Neuronal stem cell (in vitro differentiated cells): Measurements from ENCODE around the gene APLF.

Experiments
- DNase-seq: peaks from one replicate; pipeline ENCODE4 v3.0.0-alpha.2; 2013; ENCODE audit warnings: low spot score
- H2AFZ ChIP-seq: one replicate; pipeline ENCODE4 v1.6.1; 2013; ENCODE audit warnings: mild to moderate bottlenecking, low read length, inconsistent platforms
- H2AK5ac ChIP-seq: 2 replicates; pipeline ENCODE4 v1.6.1; 2013; ENCODE audit warnings: low read depth, mild to moderate bottlenecking, inconsistent platforms, low read length, moderate library complexity, mixed read lengths
- H2BK120ac ChIP-seq: 2 replicates; pipeline ENCODE4 v1.6.1; 2013; ENCODE audit warnings: low read depth, mild to moderate bottlenecking, inconsistent platforms, low read length, moderate library complexity, mixed read lengths
- H2BK12ac ChIP-seq: one replicate; pipeline ENCODE4 v1.6.1; 2013; ENCODE audit warnings: low read length, inconsistent platforms
- H2BK15ac ChIP-seq: 2 replicates; pipeline ENCODE4 v1.6.1; 2013; ENCODE audit warnings: mild to moderate bottlenecking, low read length, inconsistent platforms, mixed read lengths
- H2BK5ac ChIP-seq: one replicate; pipeline ENCODE4 v1.6.1; 2013; ENCODE audit warnings: inconsistent platforms, mild to moderate bottlenecking, low read length, moderate library complexity
- H3K14ac ChIP-seq: one replicate; pipeline ENCODE4 v1.6.1; 2013; ENCODE audit warnings: low read length, inconsistent platforms
- H3K18ac ChIP-seq: 2 replicates; pipeline ENCODE4 v1.6.1; 2013; ENCODE audit warnings: low read length, inconsistent platforms
- H3K23ac ChIP-seq: 2 replicates; pipeline ENCODE4 v1.6.1; 2013; ENCODE audit warnings: low read depth, mild to moderate bottlenecking, mixed read lengths, low read length, inconsistent platforms; ENCODE audit not compliant: poor library complexity
- H3K27ac ChIP-seq: replicated peaks from 3 replicates; pipeline ENCODE4 v1.5.1; 2013; ENCODE audit warnings: low read length, inconsistent platforms
- H3K27me3 ChIP-seq, 3 experiments: 2 replicates each; pipeline ENCODE4 v1.6.1; 2013; ENCODE audit warnings: low read length in 3 of 3, mild to moderate bottlenecking in 2 of 3, inconsistent platforms in 1 of 3, low read depth in 1 of 3, mixed read lengths in 1 of 3, moderate library complexity in 1 of 3; ENCODE audit not compliant: control insufficient read depth in 3 of 3, insufficient read depth in 3 of 3
- H3K36me3 ChIP-seq, 2 donors: replicated peaks in 1 of 2; 2 replicates each; pipeline ENCODE4 v1.6.1; 2013; ENCODE audit warnings: low read length in 2 of 2; ENCODE audit not compliant: control insufficient read depth in 2 of 2, insufficient read depth in 2 of 2
- H3K4ac ChIP-seq: 2 replicates; pipeline ENCODE4 v1.6.1; 2013; ENCODE audit warnings: inconsistent platforms, mild to moderate bottlenecking, low read length, moderate library complexity
- H3K4me1 ChIP-seq, 2 donors: 1 replicate in 1 of 2; 2 replicates in 1 of 2; pipeline ENCODE4 v1.6.1; 2013; ENCODE audit warnings: low read length in 2 of 2, low read depth in 1 of 2; ENCODE audit not compliant: control insufficient read depth in 2 of 2, insufficient read depth in 1 of 2
- H3K4me2 ChIP-seq: one replicate; pipeline ENCODE4 v1.6.1; 2013; ENCODE audit warnings: mild to moderate bottlenecking, low read length, inconsistent platforms; ENCODE audit not compliant: insufficient read depth, poor library complexity, severe bottlenecking
- H3K4me3 ChIP-seq, 2 donors: 2 replicates each; pipeline ENCODE4 v1.5.1; 2013; ENCODE audit warnings: low read length in 2 of 2, mild to moderate bottlenecking in 2 of 2, inconsistent platforms in 1 of 2, moderate library complexity in 1 of 2
- H3K79me1 ChIP-seq: one replicate; pipeline ENCODE4 v1.6.1; 2013; ENCODE audit warnings: low read depth, mild to moderate bottlenecking, inconsistent platforms, low read length, moderate library complexity
- H3K9ac ChIP-seq: one replicate; pipeline ENCODE4 v1.6.1; 2013; ENCODE audit warnings: mild to moderate bottlenecking, low read depth, low read length, inconsistent platforms; ENCODE audit not compliant: poor library complexity
- H3K9me3 ChIP-seq, 2 donors: replicated peaks in 1 of 2; 2 replicates each; pipeline versions ENCODE3 to v1.6.1; 2013; ENCODE audit warnings: low read length in 2 of 2, mild to moderate bottlenecking in 2 of 2, inconsistent platforms in 1 of 2, low read depth in 1 of 2, mixed read lengths in 1 of 2, moderate library complexity in 1 of 2; ENCODE audit not compliant: control insufficient read depth in 2 of 2, insufficient read depth in 1 of 2
- H4K8ac ChIP-seq: one replicate; pipeline ENCODE4 v1.6.1; 2013; ENCODE audit warnings: low read depth, mild to moderate bottlenecking, inconsistent platforms, low read length, moderate library complexity
- H4K91ac ChIP-seq: one replicate; pipeline ENCODE4 v1.6.1; 2013; ENCODE audit warnings: low read length, low read depth, mild to moderate bottlenecking, inconsistent platforms; ENCODE audit not compliant: poor library complexity
- WGBS, 2 donors: extraction: QIAGEN DNeasy Blood & Tissue Kit; methylation state at CpG; one replicate each; pipeline ENCODE4 v1.1.7; 2013; ENCODE audit warnings: missing lambda C conversion rate in 2 of 2, mixed read lengths in 1 of 2; ENCODE audit not compliant: insufficient read length in 2 of 2, insufficient replicate concordance in 1 of 2; ENCODE audit errors: extremely low coverage in 2 of 2; 5-methylcytosine and 5-hydroxymethylcytosine counted together

Gene APLF

GRCh38 chr2:68435615-68436014 lies 31.8 kb upstream of the APLF start:
- H2BK15ac ChIP-seq: no peak overlapping the region
- peaks cover 0 to 7% of the 10 kb centered on the region in 2 donors for H3K4me1 ChIP-seq
- H2BK5ac ChIP-seq: no peak overlapping the region
- no peak overlapping the region for H3K27ac ChIP-seq
- no peak overlapping the region for H3K4me3 ChIP-seq
- H3K9me3 ChIP-seq: peaks cover 0 to 4% of the 10 kb centered on the region in 2 donors
- no peak overlapping the region for H4K8ac ChIP-seq
- H2AFZ ChIP-seq: no peak overlapping the region
- DNase-seq: no peak
- no peaks in the 10 kb centered on the region for H3K79me1 ChIP-seq
- no peak overlapping the region for H3K4me2 ChIP-seq
- no peak overlapping the region for H3K4ac ChIP-seq
- no peak overlapping the region for H2BK120ac ChIP-seq
- no peak overlapping the region for H2AK5ac ChIP-seq
- H3K27me3 ChIP-seq: no peaks in the 10 kb centered on the region
- H3K18ac ChIP-seq: no peak overlapping the region
- no peak overlapping the region for H4K91ac ChIP-seq
- H3K23ac ChIP-seq: no peak overlapping the region
- no peak overlapping the region for H3K14ac ChIP-seq
- no peaks in the 10 kb centered on the region for H3K36me3 ChIP-seq
- H2BK12ac ChIP-seq: no peak overlapping the region
- no peak overlapping the region for H3K9ac ChIP-seq

- Histone ChIP-seq H3K4me3 (no peak overlapping the region), H3K4ac (no peak overlapping the region)
- WGBS, 2 donors: no CpG with 5 or more reads among the region's 4 CpGs
Measured at GRCh38 chr2:68436270-68436669, 31.1 kb upstream of the APLF start.

DNA sequence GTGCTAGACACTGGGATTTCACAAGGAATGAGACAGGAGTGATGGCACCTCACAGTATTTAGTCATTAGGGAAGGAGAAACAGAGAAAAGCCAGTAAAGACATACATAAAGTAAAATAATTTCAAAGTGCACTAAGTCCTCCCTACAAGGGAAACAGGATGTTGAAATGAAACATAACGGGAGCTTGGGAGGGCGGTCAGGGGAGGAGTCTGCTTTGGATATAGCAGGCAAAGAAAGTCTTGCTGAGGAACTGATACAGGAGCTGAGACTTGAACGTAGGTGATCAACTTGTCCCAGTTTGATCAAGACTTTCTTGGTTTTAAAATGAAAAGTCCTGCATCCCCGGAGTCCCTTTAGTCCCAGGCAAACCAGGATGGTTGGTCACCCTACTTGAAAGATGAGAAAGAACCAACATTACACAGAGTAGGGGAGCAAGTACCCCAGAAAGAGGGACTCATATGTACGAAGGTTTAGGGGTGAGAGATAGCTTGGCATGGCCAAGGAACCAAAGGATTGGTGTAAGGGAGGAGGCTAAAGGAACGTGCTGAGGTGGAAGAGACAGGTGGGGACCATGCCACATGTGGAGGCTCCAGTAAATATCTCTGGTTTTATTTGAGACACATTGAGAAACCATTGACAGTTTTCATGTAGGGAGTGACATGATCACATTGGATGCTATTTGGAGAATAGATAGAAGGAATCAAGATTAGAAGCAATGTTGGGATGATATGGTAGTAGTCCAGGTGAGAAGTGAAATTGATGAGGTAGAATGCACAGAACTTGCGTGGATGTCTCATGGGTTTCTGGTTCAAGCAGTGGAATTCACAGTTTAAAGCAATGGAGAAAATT lies 28.7 kb upstream of the APLF start:
- Histone ChIP-seq H3K9ac (no peak overlapping the region), H3K14ac (no peak overlapping the region), H4K91ac (no peak overlapping the region), H3K79me1 (no peaks in the 10 kb centered on the region), H2BK12ac (no peak overlapping the region), H3K36me3 (no peaks in the 10 kb centered on the region), H3K18ac (no peak overlapping the region), H3K27me3 (no peaks in the 10 kb centered on the region), H3K4me2 (no peak overlapping the region), H3K27ac (no peak overlapping the region), H3K9me3 (no peaks in the 10 kb centered on the region), H3K4ac (no peak overlapping the region), H2AK5ac (no peak overlapping the region), H3K23ac (no peak overlapping the region), H3K4me3 (no peak overlapping the region), H2BK15ac (no peak overlapping the region), H4K8ac (no peak overlapping the region), H2BK120ac (no peak overlapping the region), H2AFZ (peak overlapping the region; percentile 22), H2BK5ac (no peak overlapping the region), H3K4me1 (peaks cover 0 to 7% of the 10 kb centered on the region in 2 donors)
- WGBS, 2 donors: no CpG with 5 or more reads among the region's 7 CpGs
- no peak for DNase-seq

More at GRCh38 chr2:68436270-68436669, 31.1 kb upstream of the APLF start:
- no peaks in the 10 kb centered on the region for H3K79me1 ChIP-seq
- peaks cover 0 to 4% of the 10 kb centered on the region in 2 donors for H3K9me3 ChIP-seq
- H2AFZ ChIP-seq: peak overlapping the region; percentile 73
- no peak overlapping the region for H3K27ac ChIP-seq
- no peak overlapping the region for H3K4me2 ChIP-seq
- no peaks in the 10 kb centered on the region for H3K27me3 ChIP-seq
- no peak overlapping the region for H2BK5ac ChIP-seq
- H3K4me1 ChIP-seq: peaks cover 0 to 7% of the 10 kb centered on the region in 2 donors
- H3K23ac ChIP-seq: no peak overlapping the region
- H4K8ac ChIP-seq: no peak overlapping the region
- H2AK5ac ChIP-seq: no peak overlapping the region
- H3K9ac ChIP-seq: no peak overlapping the region
- H4K91ac ChIP-seq: no peak overlapping the region
- no peak for DNase-seq
- H2BK12ac ChIP-seq: no peak overlapping the region
- no peak overlapping the region for H2BK15ac ChIP-seq
- H3K14ac ChIP-seq: no peak overlapping the region
- no peak overlapping the region for H2BK120ac ChIP-seq
- H3K36me3 ChIP-seq: no peaks in the 10 kb centered on the region
- no peak overlapping the region for H3K18ac ChIP-seq

GRCh38 chr2:68441179-68441993 lies 26.0 kb upstream of the APLF start:
- H3K27ac ChIP-seq: no peak overlapping the region

More at GRCh38 chr2:68441179-68441993, 26.0 kb upstream of the APLF start:
- Histone ChIP-seq H3K23ac (no peak overlapping the region), H2AFZ (peak overlapping the region; percentile 66), H3K14ac (no peak overlapping the region), H3K36me3 (no peaks in the 10 kb centered on the region), H3K9ac (no peak overlapping the region), H3K18ac (no peak overlapping the region), H2AK5ac (no peak overlapping the region), H3K4me1 (peaks cover 0 to 3% of the 10 kb centered on the region in 2 donors), H4K8ac (no peak overlapping the region), H2BK12ac (no peak overlapping the region), H3K4ac (no peak overlapping the region), H2BK15ac (no peak overlapping the region), H3K9me3 (no peaks in the 10 kb centered on the region), H3K4me3 (no peak overlapping the region), H3K4me2 (no peak overlapping the region), H2BK5ac (no peak overlapping the region), H3K79me1 (no peaks in the 10 kb centered on the region), H4K91ac (no peak overlapping the region), H3K27me3 (no peaks in the 10 kb centered on the region), H2BK120ac (no peak overlapping the region)
- no CpG with 5 or more reads among the region's 6 CpGs for WGBS, 2 donors
- DNase-seq: peak; percentile 80
